Mucosa of descending colon (tissue), 3 donors: Measurements from ENCODE around the gene SCAF8. TPM values are rescaled to one million over a fixed set of nuclear protein-coding genes. Genes with fewer than 3 reads are reported as not detected.
A peak's percentile ranks its signal among the peaks of the same experiment; 100 is the strongest.

Experiments used
- ATAC-seq: fragments of 200-7000 bp; cut with Tn5 transposase; one replicate; pipeline ENCODE4 v1.9.1; 2020; ENCODE audit warnings: mild to moderate bottlenecking, moderate library complexity
- DNase-seq, 3 donors: peaks; one replicate each; pipeline ENCODE4 v3.0.0-alpha.2; 2020
- H3K36me3 ChIP-seq: fragments of 200-600 bp; one replicate; pipeline ENCODE4 v1.8.0; 2021; ENCODE audit warnings: low read depth, mild to moderate bottlenecking
- H3K4me1 ChIP-seq: fragments of 200-600 bp; one replicate; pipeline ENCODE4 v1.8.0; 2021; ENCODE audit warnings: low read depth, mild to moderate bottlenecking
- H3K4me3 ChIP-seq: fragments of 200-600 bp; one replicate; pipeline ENCODE4 v1.8.0; 2021; ENCODE audit warnings: mild to moderate bottlenecking
- H3K9me3 ChIP-seq: fragments of 200-600 bp; one replicate; pipeline ENCODE4 v1.8.0; 2021; ENCODE audit warnings: mild to moderate bottlenecking
- intact Hi-C, 2 donors: fragments of 100-400 bp; cut with DNase I in 1 of 2; cut with micrococcal nuclease in 1 of 2; formaldehyde crosslinking; loops; one replicate each; pipeline versions ENCODE4 v1.11.0 to v1.11.1; 2022; cut with DNase I, micrococcal nuclease
- total RNA-seq, 3 donors: library from RNA; stranded (reverse); fragmentation: NEBNext Ultra II Directional in 2 of 3; extraction: Animal tissue kit (Norgen Biotek cat#: 25700) in 2 of 3; gene quantifications; one replicate each; pipeline versions ENCODE4 v1.2.1 to v1.2.4, GENCODE V29; 2021 to 2023
- TF ChIP-seq, protein P1 (sequence below): fragments of 200-600 bp; IDR thresholded peaks from one replicate; pipeline ENCODE4 v1.8.0; 2022; ENCODE audit warnings: antibody characterized with exemption, mild to moderate bottlenecking
- donor health status: DM: no; HTN: no; CAD: no; lungs with moderate emphysema.
- donor health status: DM: no; HTN: no; CAD: no.
- donor health status: DM: no; HTN: yes; CAD: no.

SCAF8 gene
- total RNA-seq, 3 donors from 2014 or later = 36.4 to 48.6 (median 45.0) TPM

DNA sequence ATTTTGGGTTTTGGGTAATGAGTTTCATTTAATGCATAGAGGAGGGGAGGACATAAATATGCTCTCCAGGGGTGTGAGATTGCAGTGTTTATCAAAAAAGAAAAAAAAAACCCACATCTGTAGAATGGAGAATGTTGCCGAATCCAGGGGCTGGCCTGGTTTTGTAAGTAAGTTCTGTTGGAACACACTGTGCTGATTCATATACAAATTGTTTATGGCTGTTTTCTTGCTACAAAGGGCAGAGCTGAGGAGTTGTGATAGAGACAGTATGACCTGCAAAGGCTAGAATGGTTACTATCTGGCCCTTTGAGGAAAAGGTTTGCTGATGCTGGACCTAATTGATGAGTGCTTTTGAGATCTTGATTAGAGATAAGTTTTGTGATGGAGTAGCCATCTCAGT lies 30.4 kb downstream of the SCAF8 start:
- TF ChIP-seq, protein P1, sequence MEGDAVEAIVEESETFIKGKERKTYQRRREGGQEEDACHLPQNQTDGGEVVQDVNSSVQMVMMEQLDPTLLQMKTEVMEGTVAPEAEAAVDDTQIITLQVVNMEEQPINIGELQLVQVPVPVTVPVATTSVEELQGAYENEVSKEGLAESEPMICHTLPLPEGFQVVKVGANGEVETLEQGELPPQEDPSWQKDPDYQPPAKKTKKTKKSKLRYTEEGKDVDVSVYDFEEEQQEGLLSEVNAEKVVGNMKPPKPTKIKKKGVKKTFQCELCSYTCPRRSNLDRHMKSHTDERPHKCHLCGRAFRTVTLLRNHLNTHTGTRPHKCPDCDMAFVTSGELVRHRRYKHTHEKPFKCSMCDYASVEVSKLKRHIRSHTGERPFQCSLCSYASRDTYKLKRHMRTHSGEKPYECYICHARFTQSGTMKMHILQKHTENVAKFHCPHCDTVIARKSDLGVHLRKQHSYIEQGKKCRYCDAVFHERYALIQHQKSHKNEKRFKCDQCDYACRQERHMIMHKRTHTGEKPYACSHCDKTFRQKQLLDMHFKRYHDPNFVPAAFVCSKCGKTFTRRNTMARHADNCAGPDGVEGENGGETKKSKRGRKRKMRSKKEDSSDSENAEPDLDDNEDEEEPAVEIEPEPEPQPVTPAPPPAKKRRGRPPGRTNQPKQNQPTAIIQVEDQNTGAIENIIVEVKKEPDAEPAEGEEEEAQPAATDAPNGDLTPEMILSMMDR = no peak
- ATAC-seq (peak; percentile 36), DNase-seq (no peak)
- H3K4me1 ChIP-seq = no peaks in the 10 kb centered on the region
- no peaks in the 10 kb centered on the region for H3K36me3 ChIP-seq
- no peaks in the 10 kb centered on the region for H3K9me3 ChIP-seq
- intact Hi-C loops = no loop called here
- H3K4me3 ChIP-seq = no peak overlapping the region

- Histone ChIP-seq H3K9me3 (no peaks in the 10 kb centered on the region), H3K36me3 (no peaks in the 10 kb centered on the region), H3K4me1 (peaks cover 6% of the 10 kb centered on the region), H3K4me3 (no peak overlapping the region)
- DNase-seq (no peak), ATAC-seq (no peak)
- TF ChIP-seq, protein P1 = no peak
- intact Hi-C loops = no loop called here
Observed at GRCh38 chr6:154765273-154765672, 32.1 kb downstream of the SCAF8 start.

- no peak overlapping the region for H3K4me3 ChIP-seq
- TF ChIP-seq, protein P1 = no peak
- no peaks in the 10 kb centered on the region for H3K36me3 ChIP-seq
- peaks cover 6% of the 10 kb centered on the region for H3K4me1 ChIP-seq
- DNase-seq (no peak), ATAC-seq (no peak)
- intact Hi-C loops = no loop called here
- H3K9me3 ChIP-seq = no peaks in the 10 kb centered on the region
Observed at GRCh38 chr6:154766288-154766687, 33.1 kb downstream of the SCAF8 start.

DNA sequence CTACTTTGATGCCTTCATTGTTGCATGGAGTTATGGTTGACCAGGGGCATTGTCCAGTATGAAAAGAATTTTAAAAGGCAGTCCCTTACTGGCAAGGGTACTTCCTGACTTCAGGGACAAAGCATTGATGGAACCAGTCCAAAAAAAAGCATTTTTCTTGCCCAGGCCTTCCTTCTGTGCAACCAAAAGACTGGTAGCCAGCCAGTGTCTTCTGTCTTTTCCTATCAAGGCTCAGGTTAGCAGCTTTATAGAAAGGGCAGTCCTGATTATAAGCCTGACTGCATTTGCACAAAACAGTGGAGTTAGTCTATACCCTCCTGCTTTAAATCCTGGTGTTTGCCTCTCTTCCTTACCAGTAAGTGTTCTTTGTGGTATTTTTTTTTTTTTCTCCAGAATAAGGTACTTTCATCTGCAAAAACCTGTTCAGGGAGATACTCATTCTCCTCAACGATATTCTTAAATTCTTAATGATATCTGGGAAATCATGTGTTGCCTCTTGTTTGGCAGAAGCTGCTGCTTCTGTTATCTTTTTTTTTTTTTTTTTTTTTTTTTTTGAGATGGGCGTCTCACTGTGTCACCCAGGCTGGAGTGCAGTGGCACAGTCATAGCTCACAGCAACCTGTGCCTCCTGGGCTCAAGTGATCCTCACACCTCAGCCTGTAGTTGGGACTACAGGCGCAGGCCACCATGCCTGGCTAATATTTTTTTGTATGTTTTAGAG lies 33.9 kb downstream of the SCAF8 start:
- TF ChIP-seq, protein P1 = no peak
- peaks cover 6% of the 10 kb centered on the region for H3K4me1 ChIP-seq
- H3K36me3 ChIP-seq = no peaks in the 10 kb centered on the region
- H3K4me3 ChIP-seq = no peak overlapping the region
- no peak for DNase-seq
- intact Hi-C loops = no loop called here
- no peak for ATAC-seq
- no peaks in the 10 kb centered on the region for H3K9me3 ChIP-seq

GRCh38 chr6:154768280-154768679 lies 35.1 kb downstream of the SCAF8 start:
- TF ChIP-seq, protein P1 = no peak
- DNase-seq (no peak), ATAC-seq (no peak)
- intact Hi-C loops = no loop called here
- H3K9me3 ChIP-seq = no peaks in the 10 kb centered on the region
- no peak overlapping the region for H3K4me3 ChIP-seq
- H3K36me3 ChIP-seq = no peaks in the 10 kb centered on the region
- peaks cover 6% of the 10 kb centered on the region for H3K4me1 ChIP-seq
